ENCODE data around the gene PARD3B. TPM values are rescaled to one million over a fixed set of nuclear protein-coding genes. Genes with fewer than 3 reads are reported as not detected.

PARD3B gene
- total RNA-seq, 6 experiments from 2014 or later, result 5.3 to 11.2 (median 8.3) TPM

- ATAC-seq (no peak), DNase-seq (no peak)
- 96% methylated on average over 4 of the region's 4 CpGs for WGBS (ENCODE audit: insufficient coverage, low coverage, low lambda C conversion rate, missing lambda C conversion rate)
- Histone ChIP-seq H3K27ac (no peak overlapping the region), H3K4me1 (no peaks in the 10 kb centered on the region), H3K36me3 (no peaks in the 10 kb centered on the region), H3K9me3 (no peaks in the 10 kb centered on the region), H3K4me3 (no peak overlapping the region), H3K27me3 (no peaks in the 10 kb centered on the region)
- TF ChIP-seq POLR2A (IDR thresholded peaks at IDR 0.05) (no peak), CTCF (IDR thresholded peaks at IDR 0.05) (no peak)
- intact Hi-C loops (cut with DNase I), result no loop called here
These were observed 251.3 kb downstream of the PARD3B start for GRCh38 chr2:204796581-204796980.

- no peaks in the 10 kb centered on the region for H3K9me3 ChIP-seq
- no peak overlapping the region for H3K4me3 ChIP-seq
- H3K27ac ChIP-seq, result no peak overlapping the region
- intact Hi-C loops (cut with DNase I), result no loop called here
- H3K4me1 ChIP-seq, result no peaks in the 10 kb centered on the region
- DNase-seq, result no peak
- H3K36me3 ChIP-seq, result no peaks in the 10 kb centered on the region
- WGBS (ENCODE audit: insufficient coverage, low coverage, low lambda C conversion rate, missing lambda C conversion rate), result 72% methylated on average over 2 of the region's 2 CpGs
- ATAC-seq, result peak in 1 of 4 donors; percentile 40
- TF ChIP-seq POLR2A (IDR thresholded peaks at IDR 0.05) (no peak), CTCF (IDR thresholded peaks at IDR 0.05) (no peak)
- no peaks in the 10 kb centered on the region for H3K27me3 ChIP-seq
These were observed 254.5 kb downstream of the PARD3B start for GRCh38 chr2:204799791-204800190.

GRCh38 chr2:204808494-204808893 lies 263.2 kb downstream of the PARD3B start:
- H3K27me3 ChIP-seq, result no peaks in the 10 kb centered on the region
- no peak overlapping the region for H3K27ac ChIP-seq
- no peaks in the 10 kb centered on the region for H3K9me3 ChIP-seq
- no peaks in the 10 kb centered on the region for H3K4me1 ChIP-seq
- TF ChIP-seq POLR2A (IDR thresholded peaks at IDR 0.05) (no peak), CTCF (IDR thresholded peaks at IDR 0.05) (no peak)
- intact Hi-C loops (cut with DNase I), result no loop called here
- no peak overlapping the region for H3K4me3 ChIP-seq
- ATAC-seq, result no peak
- DNase-seq, result no peak
- H3K36me3 ChIP-seq, result no peaks in the 10 kb centered on the region

GRCh38 chr2:204824751-204825453 lies 279.6 kb downstream of the PARD3B start:
- Histone ChIP-seq H3K27ac (no peak overlapping the region), H3K4me1 (no peaks in the 10 kb centered on the region), H3K27me3 (no peaks in the 10 kb centered on the region), H3K9me3 (no peaks in the 10 kb centered on the region), H3K4me3 (no peak overlapping the region), H3K36me3 (no peaks in the 10 kb centered on the region)
- DNase-seq (no peak), ATAC-seq (no peak)
- no peak for TF ChIP-seq POLR2A (IDR thresholded peaks at IDR 0.05)
- TF ChIP-seq CTCF (IDR thresholded peaks at IDR 0.05), result no peak
- intact Hi-C loops (cut with DNase I), result no loop called here
- WGBS (ENCODE audit: insufficient coverage, low coverage, low lambda C conversion rate, missing lambda C conversion rate), result 100% methylated on average over 3 of the region's 5 CpGs

GRCh38 chr2:204825681-204826080 lies 280.4 kb downstream of the PARD3B start:
- DNase-seq (no peak), ATAC-seq (no peak)
- Histone ChIP-seq H3K9me3 (no peaks in the 10 kb centered on the region), H3K4me1 (no peaks in the 10 kb centered on the region), H3K27me3 (no peaks in the 10 kb centered on the region), H3K27ac (no peak overlapping the region), H3K4me3 (no peak overlapping the region), H3K36me3 (no peaks in the 10 kb centered on the region)
- intact Hi-C loops (cut with DNase I), result no loop called here
- TF ChIP-seq CTCF (IDR thresholded peaks at IDR 0.05), result no peak
- TF ChIP-seq POLR2A (IDR thresholded peaks at IDR 0.05), result no peak
- WGBS (ENCODE audit: insufficient coverage, low coverage, low lambda C conversion rate, missing lambda C conversion rate), result 91% methylated on average over 4 of the region's 5 CpGs
